ENCODE results near the gene HOXA7. TPM values are rescaled to one million over a fixed set of nuclear protein-coding genes. Genes with fewer than 3 reads are reported as not detected.
A peak's percentile ranks its signal among the peaks of the same experiment; 100 is the strongest.

Gene HOXA7
- total and polyA plus RNA-seq, 2 donors (not counting 3 experiments of a cell fraction or from before 2014, with no cell fraction given) = 18.1 to 18.5 TPM

DNA sequence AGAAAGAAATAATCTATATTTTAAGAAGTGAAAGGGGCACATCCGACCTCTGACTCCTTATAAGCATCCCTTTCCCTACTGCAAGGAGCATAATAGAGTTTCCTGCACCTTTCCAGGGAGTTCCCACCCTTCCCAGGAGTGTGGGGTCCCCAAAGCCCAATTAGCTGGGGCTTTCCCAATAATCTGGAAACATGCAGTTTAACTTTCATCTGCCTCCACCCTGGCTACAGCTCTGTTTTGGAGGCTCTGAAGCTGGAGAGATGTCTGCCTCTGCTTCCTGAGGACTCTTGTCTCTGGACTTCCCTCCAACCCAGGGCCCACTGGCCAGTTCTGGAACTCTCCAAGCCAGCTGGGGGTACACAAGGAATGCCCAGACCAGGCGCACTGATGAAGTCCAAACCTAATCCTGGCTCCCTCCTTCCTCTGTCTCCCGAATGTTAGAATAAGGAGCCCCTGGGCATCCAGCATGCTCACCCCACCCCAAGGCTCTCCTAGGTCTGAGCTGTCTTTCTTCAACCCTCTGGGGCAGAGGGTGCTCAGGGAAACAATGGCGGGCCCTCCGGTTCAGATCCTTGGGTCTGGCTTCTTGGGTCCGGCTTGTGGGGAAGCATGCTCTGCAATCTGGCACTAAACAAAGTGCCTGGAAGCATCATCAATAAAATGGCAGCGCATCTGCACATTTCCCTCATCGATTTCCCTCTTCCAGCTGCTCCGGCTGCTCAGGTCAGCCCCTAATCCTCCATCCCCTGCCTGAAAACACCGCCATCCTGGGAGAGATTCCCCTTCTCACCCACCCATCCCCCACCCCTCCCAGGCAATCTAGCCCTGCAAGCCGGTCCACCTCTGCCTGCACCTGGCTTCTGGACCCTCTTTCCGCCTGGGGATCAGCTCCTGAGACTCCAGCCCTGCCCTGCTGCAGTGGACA, 39.3 kb downstream of the HOXA7 start:
- peak overlapping the region; percentile 96 for H3K27ac ChIP-seq (ENCODE audit: insufficient read depth, low read depth, low read length)

More for the DNA sequence above, 39.3 kb downstream of the HOXA7 start:
- Histone ChIP-seq H3K9me1 (replicated peaks; ENCODE audit: control insufficient read depth, extremely low read depth, insufficient read depth, low read length) (no peaks in the 10 kb centered on the region), H3K4me3 (replicated peaks in 1 of 3; ENCODE audit: insufficient read depth in 1 of 3, low read depth in 1 of 3, low read length in 3 of 3) (peak overlapping the region; percentile 50 to 91 (median 91)), H3K36me3 (ENCODE audit: control insufficient read depth in 2 of 2, extremely low read depth in 1 of 2, insufficient read depth in 2 of 2, low read length in 2 of 2) (no peaks in the 10 kb centered on the region), H3K9me3 (replicated peaks; ENCODE audit: control insufficient read depth, insufficient read depth, low read length) (no peaks in the 10 kb centered on the region), H3K4me1 (ENCODE audit: control insufficient read depth, extremely low read depth, insufficient read depth, low read length) (peaks cover 76% of the 10 kb centered on the region), H2AFZ (ENCODE audit: low read depth, low read length) (no peak overlapping the region), H4K20me1 (replicated peaks; ENCODE audit: control insufficient read depth, extremely low read depth, insufficient read depth, low read length) (no peaks in the 10 kb centered on the region), H3K9ac (replicated peaks; ENCODE audit: extremely low read depth, insufficient read depth, low read length) (peak overlapping the region; percentile 97), H3K27me3 (ENCODE audit: control insufficient read depth in 2 of 2, insufficient read depth in 2 of 2, low read length in 2 of 2) (no peaks in the 10 kb centered on the region), H3K4me2 (ENCODE audit: insufficient read depth, low read length) (peak overlapping the region; percentile 97), H3K79me2 (ENCODE audit: control insufficient read depth, insufficient read depth, low read length) (peaks cover 90% of the 10 kb centered on the region)
- intact Hi-C loops (cut with micrococcal nuclease) = loop anchor here (10.0 kb wide), 1 partner anchor 962 kb away; the partner anchor contains the start of gene NFE2L3
- TF ChIP-seq EZH2 (IDR thresholded peaks at IDR 0.05; ENCODE audit: borderline replicate concordance, low read depth, low read length, severe bottlenecking) = no peak
- TF ChIP-seq GATA2 (IDR thresholded peaks at IDR 0.05; ENCODE audit: insufficient read depth, insufficient read length, low read depth, low read length) = no peak
- TF ChIP-seq, protein P1, sequence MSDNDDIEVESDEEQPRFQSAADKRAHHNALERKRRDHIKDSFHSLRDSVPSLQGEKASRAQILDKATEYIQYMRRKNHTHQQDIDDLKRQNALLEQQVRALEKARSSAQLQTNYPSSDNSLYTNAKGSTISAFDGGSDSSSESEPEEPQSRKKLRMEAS (IDR thresholded peaks at IDR 0.05; ENCODE audit: insufficient read depth, insufficient read length) = no peak
- no peak for TF ChIP-seq FOS (IDR thresholded peaks at IDR 0.05; ENCODE audit: borderline replicate concordance, insufficient read depth, low read length)
- no peak for TF ChIP-seq JUN (IDR thresholded peaks at IDR 0.05; ENCODE audit: borderline replicate concordance, insufficient read depth, insufficient read length, low read depth)
- no peak for TF ChIP-seq POLR2AphosphoS5 (IDR thresholded peaks at IDR 0.05; ENCODE audit: insufficient read depth, low read depth, low read length)
- no peak for TF ChIP-seq MYC (IDR thresholded peaks at IDR 0.05; ENCODE audit: low read depth, low read length)
- TF ChIP-seq, protein P2, sequence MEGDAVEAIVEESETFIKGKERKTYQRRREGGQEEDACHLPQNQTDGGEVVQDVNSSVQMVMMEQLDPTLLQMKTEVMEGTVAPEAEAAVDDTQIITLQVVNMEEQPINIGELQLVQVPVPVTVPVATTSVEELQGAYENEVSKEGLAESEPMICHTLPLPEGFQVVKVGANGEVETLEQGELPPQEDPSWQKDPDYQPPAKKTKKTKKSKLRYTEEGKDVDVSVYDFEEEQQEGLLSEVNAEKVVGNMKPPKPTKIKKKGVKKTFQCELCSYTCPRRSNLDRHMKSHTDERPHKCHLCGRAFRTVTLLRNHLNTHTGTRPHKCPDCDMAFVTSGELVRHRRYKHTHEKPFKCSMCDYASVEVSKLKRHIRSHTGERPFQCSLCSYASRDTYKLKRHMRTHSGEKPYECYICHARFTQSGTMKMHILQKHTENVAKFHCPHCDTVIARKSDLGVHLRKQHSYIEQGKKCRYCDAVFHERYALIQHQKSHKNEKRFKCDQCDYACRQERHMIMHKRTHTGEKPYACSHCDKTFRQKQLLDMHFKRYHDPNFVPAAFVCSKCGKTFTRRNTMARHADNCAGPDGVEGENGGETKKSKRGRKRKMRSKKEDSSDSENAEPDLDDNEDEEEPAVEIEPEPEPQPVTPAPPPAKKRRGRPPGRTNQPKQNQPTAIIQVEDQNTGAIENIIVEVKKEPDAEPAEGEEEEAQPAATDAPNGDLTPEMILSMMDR (IDR thresholded peaks at IDR 0.05; ENCODE audit: extremely low read depth in 1 of 2, insufficient read depth in 1 of 2, low read depth in 1 of 2, low read length in 2 of 2) = no peak
- TF ChIP-seq POLR2A (IDR thresholded peaks at IDR 0.05; ENCODE audit: low read depth, low read length) = no peak
- CTCF ChIA-PET = interaction anchor here (0.9 to 9.1 kb wide), 12 partner anchors 9 to 434 kb away, joined by 3 to 70 read pairs (median 5); partner anchors contain the start of genes HOXA1 and HOXA5
- no TSS peak for BruUV-seq (replicated peaks)
- dilution Hi-C loops (cut with MboI; ENCODE audit: extremely low pct_ligation_motif_present, low sequenced_read_pairs) = no loop called here
- no peak for FAIRE-seq
- POLR2A ChIA-PET = interaction anchor here (0.7 to 1.9 kb wide), 10 partner anchors 8 to 744 kb away, joined by 3 to 5 read pairs (median 3); partner anchors contain the start of gene HOXA5
- DNase-seq (ENCODE audit: low read depth, low spot score) = peak; percentile 60
